Measurements from ENCODE around the gene LETM1.

DNA sequence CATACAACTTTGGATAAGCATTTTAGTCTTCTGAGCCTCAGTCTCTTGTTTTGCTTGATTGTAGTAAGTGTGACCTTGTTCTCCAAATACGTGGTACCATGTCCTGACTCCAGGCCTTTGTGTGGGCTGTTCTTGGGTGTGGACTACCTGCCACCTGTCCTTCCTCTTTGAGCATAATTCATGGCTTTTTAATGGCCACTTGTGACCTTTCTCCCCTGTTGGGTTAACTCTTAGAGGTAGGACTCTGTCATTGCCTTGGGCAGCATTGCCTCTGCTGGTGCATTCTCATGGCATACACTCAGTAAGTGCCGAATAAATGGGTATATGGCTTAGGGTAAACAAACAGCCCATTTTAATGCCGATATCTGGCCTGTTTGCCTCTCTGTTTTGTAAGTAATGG is 18.2 kb upstream of the LETM1 start:
- no peak for TF ChIP-seq SP2 (CRISPR knock-in tag; IDR thresholded peaks at IDR 0.05)
- TF ChIP-seq PHF21A (CRISPR knock-in tag; IDR thresholded peaks at IDR 0.05) = no peak
- TF ChIP-seq POLR2A (IDR thresholded peaks at IDR 0.05; ENCODE audit: insufficient read depth in 1 of 2, low read depth in 2 of 2, low read length in 2 of 2) = no peak
- TF ChIP-seq IRF2 (CRISPR knock-in tag; IDR thresholded peaks at IDR 0.05) = no peak
- no peak for TF ChIP-seq POLR2AphosphoS5 (IDR thresholded peaks at IDR 0.05; ENCODE audit: low read depth, low read length)
- TF ChIP-seq TCF12 (IDR thresholded peaks at IDR 0.05) = no peak
- no peak for TF ChIP-seq TCF12 (CRISPR knock-in tag; IDR thresholded peaks at IDR 0.05)
- TF ChIP-seq, protein P1, sequence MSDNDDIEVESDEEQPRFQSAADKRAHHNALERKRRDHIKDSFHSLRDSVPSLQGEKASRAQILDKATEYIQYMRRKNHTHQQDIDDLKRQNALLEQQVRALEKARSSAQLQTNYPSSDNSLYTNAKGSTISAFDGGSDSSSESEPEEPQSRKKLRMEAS (IDR thresholded peaks at IDR 0.05) = no peak
- TF ChIP-seq NONO (IDR thresholded peaks at IDR 0.05) = no peak
- TF ChIP-seq NONO (CRISPR knock-in tag; conservative IDR thresholded peaks at IDR 0.05) = no peak
- no peak for TF ChIP-seq PAX8 (CRISPR knock-in tag; IDR thresholded peaks at IDR 0.05; ENCODE audit: borderline replicate concordance)
- TF ChIP-seq, protein P2, sequence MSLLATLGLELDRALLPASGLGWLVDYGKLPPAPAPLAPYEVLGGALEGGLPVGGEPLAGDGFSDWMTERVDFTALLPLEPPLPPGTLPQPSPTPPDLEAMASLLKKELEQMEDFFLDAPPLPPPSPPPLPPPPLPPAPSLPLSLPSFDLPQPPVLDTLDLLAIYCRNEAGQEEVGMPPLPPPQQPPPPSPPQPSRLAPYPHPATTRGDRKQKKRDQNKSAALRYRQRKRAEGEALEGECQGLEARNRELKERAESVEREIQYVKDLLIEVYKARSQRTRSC (CRISPR knock-in tag; IDR thresholded peaks at IDR 0.05; ENCODE audit: low read depth) = no peak
- TF ChIP-seq JUND (CRISPR knock-in tag; IDR thresholded peaks at IDR 0.05) = no peak
- TF ChIP-seq, protein P3, sequence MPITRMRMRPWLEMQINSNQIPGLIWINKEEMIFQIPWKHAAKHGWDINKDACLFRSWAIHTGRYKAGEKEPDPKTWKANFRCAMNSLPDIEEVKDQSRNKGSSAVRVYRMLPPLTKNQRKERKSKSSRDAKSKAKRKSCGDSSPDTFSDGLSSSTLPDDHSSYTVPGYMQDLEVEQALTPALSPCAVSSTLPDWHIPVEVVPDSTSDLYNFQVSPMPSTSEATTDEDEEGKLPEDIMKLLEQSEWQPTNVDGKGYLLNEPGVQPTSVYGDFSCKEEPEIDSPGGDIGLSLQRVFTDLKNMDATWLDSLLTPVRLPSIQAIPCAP (CRISPR knock-in tag; IDR thresholded peaks at IDR 0.05; ENCODE audit: low read depth) = no peak
- TF ChIP-seq ZNF781 (CRISPR knock-in tag; IDR thresholded peaks at IDR 0.05; ENCODE audit: borderline replicate concordance, not compliant biosample characterization) = no peak
- TF ChIP-seq, protein P4, sequence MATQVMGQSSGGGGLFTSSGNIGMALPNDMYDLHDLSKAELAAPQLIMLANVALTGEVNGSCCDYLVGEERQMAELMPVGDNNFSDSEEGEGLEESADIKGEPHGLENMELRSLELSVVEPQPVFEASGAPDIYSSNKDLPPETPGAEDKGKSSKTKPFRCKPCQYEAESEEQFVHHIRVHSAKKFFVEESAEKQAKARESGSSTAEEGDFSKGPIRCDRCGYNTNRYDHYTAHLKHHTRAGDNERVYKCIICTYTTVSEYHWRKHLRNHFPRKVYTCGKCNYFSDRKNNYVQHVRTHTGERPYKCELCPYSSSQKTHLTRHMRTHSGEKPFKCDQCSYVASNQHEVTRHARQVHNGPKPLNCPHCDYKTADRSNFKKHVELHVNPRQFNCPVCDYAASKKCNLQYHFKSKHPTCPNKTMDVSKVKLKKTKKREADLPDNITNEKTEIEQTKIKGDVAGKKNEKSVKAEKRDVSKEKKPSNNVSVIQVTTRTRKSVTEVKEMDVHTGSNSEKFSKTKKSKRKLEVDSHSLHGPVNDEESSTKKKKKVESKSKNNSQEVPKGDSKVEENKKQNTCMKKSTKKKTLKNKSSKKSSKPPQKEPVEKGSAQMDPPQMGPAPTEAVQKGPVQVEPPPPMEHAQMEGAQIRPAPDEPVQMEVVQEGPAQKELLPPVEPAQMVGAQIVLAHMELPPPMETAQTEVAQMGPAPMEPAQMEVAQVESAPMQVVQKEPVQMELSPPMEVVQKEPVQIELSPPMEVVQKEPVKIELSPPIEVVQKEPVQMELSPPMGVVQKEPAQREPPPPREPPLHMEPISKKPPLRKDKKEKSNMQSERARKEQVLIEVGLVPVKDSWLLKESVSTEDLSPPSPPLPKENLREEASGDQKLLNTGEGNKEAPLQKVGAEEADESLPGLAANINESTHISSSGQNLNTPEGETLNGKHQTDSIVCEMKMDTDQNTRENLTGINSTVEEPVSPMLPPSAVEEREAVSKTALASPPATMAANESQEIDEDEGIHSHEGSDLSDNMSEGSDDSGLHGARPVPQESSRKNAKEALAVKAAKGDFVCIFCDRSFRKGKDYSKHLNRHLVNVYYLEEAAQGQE (IDR thresholded peaks at IDR 0.05; ENCODE audit: borderline replicate concordance in 1 of 2, low read depth in 1 of 2, low read length in 2 of 2) = no peak
